H1 (cell line): ENCODE measurements around the gene NRXN2. TPM values are rescaled to one million over a fixed set of nuclear protein-coding genes. Genes with fewer than 3 reads are reported as not detected.

Experiments used
- CTCF ChIA-PET: fragments of 300-600 bp; sonication (Branson Sonifier 250); formaldehyde crosslinking; loops from one replicate; lab custom pipeline; 2021; ENCODE audit not compliant: partially characterized antibody; lab: Charles Lee
- POLR2A ChIA-PET: fragments of 300-600 bp; sonication (Branson Sonifier 250); formaldehyde crosslinking; loops from one replicate; lab custom pipeline; 2021; ENCODE audit warnings: inconsistent platforms; ENCODE audit not compliant: partially characterized antibody; lab: Charles Lee
- DNase-seq, 2 experiments: peaks; one replicate each; pipeline versions ENCODE4 v3.0.0 to v3.0.0-alpha.2; 2010 to 2022; ENCODE audit warnings: low spot score in 2 of 2, low read depth in 1 of 2, mixed read lengths in 1 of 2
- FAIRE-seq: peaks from 2 replicates; lab custom pipeline; 2011; peaks lifted over from hg19 to GRCh38; lab: Jason Lieb, UNC
- H2AFZ ChIP-seq: 2 replicates; pipeline ENCODE4 v1.8.1; 2012; ENCODE audit warnings: low read length, inconsistent platforms
- H2AK5ac ChIP-seq: 2 replicates; pipeline ENCODE4 v1.6.1; 2013; ENCODE audit warnings: low read depth, low read length
- H2BK120ac ChIP-seq: replicated peaks from 2 replicates; pipeline ENCODE3; 2013; ENCODE audit warnings: low read depth, low read length, inconsistent platforms
- H2BK12ac ChIP-seq: 2 replicates; pipeline ENCODE4 v1.6.1; 2013; ENCODE audit warnings: low read depth, low read length
- H2BK15ac ChIP-seq: 2 replicates; pipeline ENCODE4 v1.6.1; 2013; ENCODE audit warnings: low read length
- H2BK20ac ChIP-seq: 2 replicates; pipeline ENCODE4 v1.6.1; 2013; ENCODE audit warnings: low read length
- H2BK5ac ChIP-seq: 2 replicates; pipeline ENCODE4 v1.6.1; 2013; ENCODE audit warnings: low read depth, low read length
- H3K14ac ChIP-seq: 2 replicates; pipeline ENCODE4 v1.6.1; 2013; ENCODE audit warnings: inconsistent platforms; ENCODE audit not compliant: insufficient read length
- H3K18ac ChIP-seq: 2 replicates; pipeline ENCODE4 v1.6.1; 2013; ENCODE audit warnings: low read length; ENCODE audit errors: extremely low read depth
- H3K23ac ChIP-seq: 2 replicates; pipeline ENCODE4 v1.6.1; 2013; ENCODE audit warnings: inconsistent platforms; ENCODE audit not compliant: insufficient read length
- H3K23me2 ChIP-seq: 2 replicates; pipeline ENCODE4 v1.6.1; 2013; ENCODE audit warnings: low read depth, low read length
- H3K27ac ChIP-seq: 2 replicates; pipeline ENCODE4 v1.6.1; 2011; ENCODE audit warnings: low read depth, low read length, inconsistent platforms
- H3K27me3 ChIP-seq, 4 experiments: replicated peaks in 1 of 4; 1 replicate in 1 of 4; 2 replicates in 3 of 4; pipeline versions ENCODE4 v1.6.1 to v1.8.1; 2011 to 2013; ENCODE audit warnings: low read length in 3 of 4, mild to moderate bottlenecking in 3 of 4, inconsistent platforms in 2 of 4, mixed read lengths in 2 of 4, moderate library complexity in 1 of 4; ENCODE audit not compliant: control insufficient read depth in 3 of 4, insufficient read depth in 3 of 4; ENCODE audit errors: extremely low read depth in 1 of 4
- H3K36me3 ChIP-seq, 4 experiments: 2 replicates each; pipeline versions ENCODE4 v1.6.1 to v1.8.1; 2011 to 2013; ENCODE audit warnings: mild to moderate bottlenecking in 4 of 4, low read length in 3 of 4, moderate library complexity in 2 of 4, control low read depth in 1 of 4, inconsistent platforms in 1 of 4; ENCODE audit not compliant: insufficient read depth in 4 of 4, control insufficient read depth in 2 of 4
- H3K4ac ChIP-seq: replicated peaks from 2 replicates; pipeline ENCODE3; 2013; ENCODE audit warnings: low read length, low read depth, mixed read lengths, inconsistent platforms; ENCODE audit not compliant: insufficient read length
- H3K4me1 ChIP-seq, 4 experiments: replicated peaks in 1 of 4; 1 replicate in 1 of 4; 2 replicates in 3 of 4; pipeline versions ENCODE4 v1.6.1 to v1.8.1; 2011 to 2013; ENCODE audit warnings: low read length in 3 of 4, inconsistent platforms in 2 of 4, mixed read lengths in 1 of 4; ENCODE audit not compliant: insufficient read depth in 4 of 4, control insufficient read depth in 3 of 4
- H3K4me2 ChIP-seq, 2 experiments: 2 replicates each; pipeline versions ENCODE4 v1.6.1 to v1.8.1; 2011 to 2013; ENCODE audit warnings: low read depth in 2 of 2, low read length in 2 of 2, control low read depth in 1 of 2, inconsistent platforms in 1 of 2, mild to moderate bottlenecking in 1 of 2; ENCODE audit not compliant: insufficient read depth in 1 of 2
- H3K4me3 ChIP-seq, 4 experiments: fragments of 200-600, 300-600 bp in 1 of 4; sonication (generic), shearing (Covaris generic), sonication (Bioruptor Twin) in 1 of 4; 2 replicates each; pipeline versions ENCODE4 v1.5.1 to v1.8.1; 2011 to 2016; ENCODE audit warnings: low read length in 4 of 4, low read depth in 3 of 4, control low read depth in 2 of 4, inconsistent platforms in 2 of 4, mild to moderate bottlenecking in 2 of 4, mixed read lengths in 1 of 4, moderate library complexity in 1 of 4; ENCODE audit not compliant: insufficient read depth in 2 of 4; ENCODE audit errors: extremely low read depth in 1 of 4
- H3K56ac ChIP-seq: replicated peaks from 2 replicates; pipeline ENCODE3; 2013; ENCODE audit warnings: low read depth, mild to moderate bottlenecking, mixed read lengths, low read length, inconsistent platforms; ENCODE audit not compliant: insufficient read length
- H3K79me1 ChIP-seq: 2 replicates; pipeline ENCODE4 v1.6.1; 2013; ENCODE audit warnings: low read depth, low read length, control low read depth
- H3K79me2 ChIP-seq, 2 experiments: 2 replicates each; pipeline versions ENCODE4 v1.6.1 to v1.8.1; 2012 to 2013; ENCODE audit warnings: low read length in 2 of 2, mild to moderate bottlenecking in 2 of 2, inconsistent platforms in 1 of 2; ENCODE audit not compliant: insufficient read depth in 2 of 2, control insufficient read depth in 1 of 2
- H3K9ac ChIP-seq, 4 experiments: replicated peaks in 1 of 4; 1 replicate in 1 of 4; 2 replicates in 3 of 4; pipeline versions ENCODE4 v1.6.1 to v1.8.1; 2011 to 2013; ENCODE audit warnings: low read depth in 3 of 4, low read length in 3 of 4, control low read depth in 2 of 4, mild to moderate bottlenecking in 2 of 4, moderate library complexity in 2 of 4, inconsistent platforms in 1 of 4; ENCODE audit errors: extremely low read depth in 1 of 4
- H3K9me3 ChIP-seq, 2 experiments: 2 replicates each; pipeline versions ENCODE4 v1.6.1 to v1.8.1; 2012 to 2013; ENCODE audit warnings: mild to moderate bottlenecking in 2 of 2, moderate library complexity in 2 of 2, control low read depth in 1 of 2, inconsistent platforms in 1 of 2, low read depth in 1 of 2, low read length in 1 of 2, mixed read lengths in 1 of 2; ENCODE audit not compliant: insufficient read depth in 2 of 2
- H4K20me1 ChIP-seq, 2 experiments: replicated peaks in 1 of 2; 2 replicates each; pipeline versions ENCODE3 to v1.8.1; 2011 to 2013; ENCODE audit warnings: inconsistent platforms in 2 of 2, low read length in 2 of 2, mild to moderate bottlenecking in 1 of 2; ENCODE audit not compliant: insufficient read depth in 2 of 2, control insufficient read depth in 1 of 2
- H4K5ac ChIP-seq: 2 replicates; pipeline ENCODE4 v1.6.1; 2013; ENCODE audit warnings: low read length, low read depth, mixed read lengths, inconsistent platforms; ENCODE audit not compliant: insufficient read length
- H4K8ac ChIP-seq: 2 replicates; pipeline ENCODE4 v1.8.0; 2013; ENCODE audit warnings: mild to moderate bottlenecking, moderate library complexity, low read length, inconsistent platforms; ENCODE audit not compliant: insufficient read depth; ENCODE audit errors: extremely low read depth
- H4K91ac ChIP-seq: replicated peaks from 2 replicates; pipeline ENCODE3; 2013; ENCODE audit warnings: low read length, mixed read lengths, inconsistent platforms; ENCODE audit not compliant: insufficient read length
- ASH2L ChIP-seq: fragments of 200-600, 300-600 bp; sonication (generic); IDR thresholded peaks from one replicate; pipeline ENCODE4 v1.7.1; 2017; ENCODE audit warnings: low read length
- E2F6 ChIP-seq: IDR thresholded peaks from 2 replicates; pipeline ENCODE4 v1.6.1; 2012; ENCODE audit warnings: inconsistent platforms
- TBP ChIP-seq: IDR thresholded peaks from 2 replicates; pipeline ENCODE4 v1.6.1; 2011; ENCODE audit warnings: low read depth, low read length, improper control_type of control experiment
- WGBS, 2 experiments: shearing (Covaris generic) in 1 of 2; methylation state at CpG; one replicate each; pipeline versions ENCODE4 v1.1.6 to v1.1.7; 2013 to 2015; ENCODE audit warnings: low lambda C conversion rate in 2 of 2, mixed read lengths in 2 of 2, inconsistent platforms in 1 of 2, low coverage in 1 of 2, missing lambda C conversion rate in 1 of 2; ENCODE audit not compliant: insufficient replicate concordance in 2 of 2, insufficient coverage in 1 of 2, insufficient read length in 1 of 2; ENCODE audit errors: extremely low coverage in 1 of 2, missing lambda C conversion rate in 1 of 2; 5-methylcytosine and 5-hydroxymethylcytosine counted together
- polyA plus RNA-seq, 7 experiments: library from polyadenylated mRNA; depleted of rRNA in 3 of 7; stranded (reverse) in 5 of 7; unstranded in 2 of 7; fragments of >200 nt in 5 of 7; fragments of 200-250 nt in 2 of 7; gene quantifications; 1 replicate in 5 of 7; 2 replicates in 1 of 7; 4 replicates in 1 of 7; pipeline versions ENCODE4 v1.2.1 to v1.2.3, GENCODE V29; 2011 to 2013; ENCODE audit warnings: missing spikeins in 2 of 7, mixed read lengths in 2 of 7
- total RNA-seq: library from RNA; stranded (reverse); fragmentation: NEBNext Ultra II Directional; extraction: Animal tissue kit (Norgen Biotek cat#: 25700); gene quantifications from 2 replicates; pipeline ENCODE4 v1.2.1, GENCODE V29; 2021
- TF ChIP-seq, protein P1 (sequence below): IDR thresholded peaks from 2 replicates; pipeline ENCODE4 v1.6.1; 2011; ENCODE audit warnings: low read depth, mild to moderate bottlenecking, low read length; ENCODE audit not compliant: insufficient read depth

Gene NRXN2
- total and polyA plus RNA-seq, 2 of the 8 experiments (the other 6 are each of a cell fraction or from before 2014, with no cell fraction given) = 1.3 to 11.5 TPM

- no peaks in the 10 kb centered on the region for H3K79me2 ChIP-seq
- peaks cover 4 to 36% (median 29%) of the 10 kb centered on the region in 4 experiments for H3K4me1 ChIP-seq
- H3K36me3 ChIP-seq = no peaks in the 10 kb centered on the region
- ChIA-PET POLR2A (interaction anchor here (0.7 to 42.9 kb wide), 8 partner anchors 8 to 72 kb away, joined by 3 to 1087 read pairs (median 6); partner anchors contain the start of genes PYGM and SF1), CTCF (interaction anchor here (0.7 to 23.7 kb wide), 15 partner anchors 8 to 177 kb away, joined by 3 to 376 read pairs (median 6); partner anchors contain the start of genes MEN1 and PYGM)
- WGBS, 2 experiments = 25% methylated on average over 23 of the region's 24 CpGs; no CpG with 5 or more reads in 1 of the 2 experiments
- H2BK20ac ChIP-seq = no peak overlapping the region
- peak overlapping the region; percentile 86; the same call in 1 of the 2 replicates for H2BK5ac ChIP-seq
- no peak overlapping the region for H3K9ac ChIP-seq
- H2AK5ac ChIP-seq = peak overlapping the region; percentile 88; the same call in 1 of the 2 replicates
- TF ChIP-seq TBP = peak; percentile 15; the same call in 1 of the 2 replicates
- TF ChIP-seq, protein P1, sequence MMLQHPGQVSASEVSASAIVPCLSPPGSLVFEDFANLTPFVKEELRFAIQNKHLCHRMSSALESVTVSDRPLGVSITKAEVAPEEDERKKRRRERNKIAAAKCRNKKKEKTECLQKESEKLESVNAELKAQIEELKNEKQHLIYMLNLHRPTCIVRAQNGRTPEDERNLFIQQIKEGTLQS = no peak
- 0 out of 2 replicates have a peak, but pooled peaks have one; percentile 12 for TF ChIP-seq E2F6
- peak; percentile 21 for TF ChIP-seq ASH2L
- no peak overlapping the region for H2BK120ac ChIP-seq
- DNase-seq = peak in 1 of 2 experiments; percentile 71
- peaks cover 0 to 32% (median 19%) of the 10 kb centered on the region in 4 experiments; a peak in 5 of 7 replicates for H3K27me3 ChIP-seq
- no peaks in the 10 kb centered on the region for H3K9me3 ChIP-seq
- H3K79me1 ChIP-seq = no peaks in the 10 kb centered on the region; the same call in 1 of the 2 replicates
- H4K20me1 ChIP-seq = no peaks in the 10 kb centered on the region
- H3K23ac ChIP-seq = no peak overlapping the region
- peak overlapping the region; percentile 23 for H4K5ac ChIP-seq
- peak overlapping the region; percentile 85 to 87 for H3K4me2 ChIP-seq
- H2AFZ ChIP-seq = no peak overlapping the region
- peak overlapping the region; percentile 83 for H3K18ac ChIP-seq
- peak overlapping the region; percentile 91; the same call in 1 of the 2 replicates for H2BK12ac ChIP-seq
- H3K27ac ChIP-seq = no peak overlapping the region
- no peak for FAIRE-seq
- peak overlapping the region; percentile 54 for H4K91ac ChIP-seq
- H2BK15ac ChIP-seq = peak overlapping the region; percentile 81; the same call in 1 of the 2 replicates
- H3K14ac ChIP-seq = no peak overlapping the region
- H4K8ac ChIP-seq = peak overlapping the region; percentile 35; the same call in 1 of the 2 replicates
- no peak overlapping the region for H3K56ac ChIP-seq
- H3K4me3 ChIP-seq = peak overlapping the region; percentile 46 to 67 (median 57)
- no peak overlapping the region for H3K4ac ChIP-seq
- peaks cover 35% of the 10 kb centered on the region for H3K23me2 ChIP-seq
Measured at GRCh38 chr11:64741375-64742086, 18.5 kb upstream of the NRXN2 start.
